WERI-Rb-1 (cell line): Measurements from ENCODE around the gene ADAMTS13.

Experiments used
- DNase-seq: peaks from one replicate; pipeline ENCODE4 v3.0.0-alpha.2; 2020
- H3K27ac ChIP-seq: fragments of 250-450 bp; sonication (Bioruptor Pico); 2 replicates; pipeline ENCODE4 v1.5.1; 2020; ENCODE audit warnings: mild to moderate bottlenecking, moderate library complexity
- H3K27me3 ChIP-seq: fragments of 250-450 bp; sonication (Bioruptor Pico); 2 replicates; pipeline ENCODE4 v1.5.1; 2021; ENCODE audit warnings: mild to moderate bottlenecking, low read depth, moderate library complexity; ENCODE audit not compliant: insufficient read depth, severe bottlenecking
- H3K36me3 ChIP-seq: fragments of 250-450 bp; sonication (Bioruptor Pico); 2 replicates; pipeline ENCODE4 v1.5.1; 2020; ENCODE audit warnings: mild to moderate bottlenecking, moderate library complexity
- H3K4me3 ChIP-seq: 2 replicates; pipeline ENCODE4 v1.5.1; 2011; ENCODE audit warnings: low read depth, mild to moderate bottlenecking, control low read depth, low read length
- H3K9me3 ChIP-seq: fragments of 250-450 bp; sonication (Bioruptor Pico); 2 replicates; pipeline ENCODE4 v1.5.1; 2021; ENCODE audit warnings: mild to moderate bottlenecking, moderate library complexity; ENCODE audit not compliant: severe bottlenecking
- CTCF ChIP-seq: IDR thresholded peaks from 2 replicates; pipeline ENCODE4 v1.5.1; 2011; ENCODE audit warnings: low read depth, mild to moderate bottlenecking, control low read depth, inconsistent platforms, low read length

ADAMTS13 gene

DNA sequence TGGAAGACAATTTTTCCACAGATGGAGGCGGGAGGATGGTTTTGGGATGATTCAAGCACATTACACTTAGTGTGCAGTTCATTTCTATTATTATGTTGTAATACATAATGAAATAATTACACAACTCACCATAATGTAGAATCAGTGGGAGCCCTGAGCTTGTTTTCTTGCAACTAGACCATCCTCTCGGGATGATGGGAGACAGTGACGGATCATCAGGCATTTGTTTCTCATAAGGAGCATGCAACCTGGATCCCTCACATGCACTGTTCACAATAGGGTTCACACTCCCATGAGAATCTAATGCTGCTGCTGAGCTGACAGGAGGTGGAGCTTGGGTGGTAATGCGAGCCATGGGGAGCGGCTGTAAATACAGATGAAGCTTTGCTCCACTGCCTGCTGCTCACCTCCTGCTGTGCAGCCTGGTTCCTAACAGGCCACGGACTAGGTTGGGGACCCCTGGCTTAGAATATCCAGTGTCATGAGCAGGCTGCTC, 44.4 kb upstream of the ADAMTS13 start:
- Histone ChIP-seq H3K27ac (no peak overlapping the region), H3K9me3 (peaks cover 10% of the 10 kb centered on the region), H3K36me3 (peaks cover 17% of the 10 kb centered on the region), H3K4me3 (no peak overlapping the region), H3K27me3 (no peaks in the 10 kb centered on the region)
- peak; percentile 62 for DNase-seq
- TF ChIP-seq CTCF, result no peak

DNA sequence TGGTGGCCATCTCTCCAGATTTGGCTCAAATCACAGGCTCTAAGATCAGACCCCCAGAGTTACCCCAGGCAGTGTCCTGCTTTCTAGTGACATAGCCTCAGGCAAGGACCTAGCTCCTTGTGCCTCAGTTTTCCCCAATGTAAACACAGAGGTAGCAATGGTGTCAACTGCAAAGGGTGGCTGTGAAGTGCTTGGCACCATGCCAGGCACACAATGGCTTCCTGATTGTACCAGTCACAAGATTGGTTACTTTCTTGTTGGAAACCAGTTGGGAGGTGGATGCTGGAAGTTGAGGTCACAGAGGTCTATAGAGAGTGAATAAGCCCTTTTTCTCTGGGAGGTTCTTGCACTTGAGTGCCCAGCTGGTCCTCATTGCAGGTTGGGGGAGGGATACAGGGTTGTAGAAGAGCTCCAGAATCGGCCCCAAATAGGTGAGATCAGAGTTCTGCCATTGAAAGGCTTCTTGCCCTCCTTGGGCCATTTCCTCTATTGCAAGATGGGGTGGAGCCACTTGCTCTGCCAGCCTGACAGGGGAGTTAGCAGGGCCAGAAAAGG, 43.7 kb upstream of the ADAMTS13 start:
- no peak for TF ChIP-seq CTCF
- DNase-seq, result no peak
- Histone ChIP-seq H3K27ac (no peak overlapping the region), H3K9me3 (peaks cover 10% of the 10 kb centered on the region), H3K36me3 (peaks cover 10% of the 10 kb centered on the region), H3K27me3 (no peaks in the 10 kb centered on the region), H3K4me3 (no peak overlapping the region)

DNA sequence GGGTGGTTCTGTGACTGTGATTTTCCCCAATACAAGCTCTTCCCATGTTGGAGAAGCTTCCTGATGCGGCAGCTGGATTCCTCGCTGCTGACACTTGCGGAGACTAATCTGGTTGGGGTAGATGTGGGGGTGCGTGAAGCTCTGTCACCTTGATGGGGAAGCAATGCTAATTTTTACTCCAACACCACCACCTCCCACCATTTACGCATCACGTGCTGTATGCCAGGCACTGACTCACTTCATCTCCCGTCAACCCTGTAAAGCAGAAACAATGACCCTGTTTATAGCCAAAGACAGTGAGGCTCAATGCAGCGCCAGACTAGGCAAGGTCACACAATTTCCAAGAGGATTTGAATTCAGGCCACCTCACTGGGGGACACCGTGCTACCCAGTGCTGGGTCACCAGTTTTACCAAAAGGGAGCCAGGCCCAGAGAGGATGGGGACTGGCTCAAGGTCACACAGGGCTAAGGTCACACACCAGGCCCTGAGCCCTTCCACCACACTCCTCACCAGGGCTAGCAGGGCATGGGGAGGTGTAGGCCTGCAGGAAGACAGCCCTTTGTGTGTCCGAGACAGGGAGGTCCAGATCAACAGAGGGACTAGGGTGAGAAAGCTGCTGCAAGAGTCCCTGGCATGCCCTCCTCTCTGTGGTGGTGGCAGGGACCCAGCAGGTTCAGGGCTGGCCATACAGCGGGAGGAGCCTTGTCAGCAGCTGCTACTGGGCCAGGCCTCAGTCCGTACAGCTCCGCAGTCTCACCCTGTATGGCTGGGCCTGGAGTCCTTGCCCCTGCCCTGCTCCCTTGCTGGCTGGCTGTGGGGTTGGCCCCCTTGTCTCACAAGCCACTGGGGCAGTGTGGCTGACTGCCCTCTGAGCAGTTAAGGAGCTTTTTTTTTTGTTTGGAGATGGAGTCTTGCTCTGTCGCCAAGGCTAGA, 42.7 kb upstream of the ADAMTS13 start:
- Histone ChIP-seq H3K27ac (no peak overlapping the region), H3K36me3 (peaks cover 5% of the 10 kb centered on the region), H3K4me3 (no peak overlapping the region), H3K9me3 (peaks cover 10% of the 10 kb centered on the region), H3K27me3 (no peaks in the 10 kb centered on the region)
- DNase-seq, result no peak
- no peak for TF ChIP-seq CTCF

GRCh38 chr9:133380734-133381133, 41.4 kb upstream of the ADAMTS13 start:
- DNase-seq, result no peak
- no peak for TF ChIP-seq CTCF
- Histone ChIP-seq H3K4me3 (no peak overlapping the region), H3K27ac (no peak overlapping the region), H3K9me3 (peaks cover 10% of the 10 kb centered on the region), H3K36me3 (peaks cover under 1% of the 10 kb centered on the region), H3K27me3 (no peaks in the 10 kb centered on the region)

DNA sequence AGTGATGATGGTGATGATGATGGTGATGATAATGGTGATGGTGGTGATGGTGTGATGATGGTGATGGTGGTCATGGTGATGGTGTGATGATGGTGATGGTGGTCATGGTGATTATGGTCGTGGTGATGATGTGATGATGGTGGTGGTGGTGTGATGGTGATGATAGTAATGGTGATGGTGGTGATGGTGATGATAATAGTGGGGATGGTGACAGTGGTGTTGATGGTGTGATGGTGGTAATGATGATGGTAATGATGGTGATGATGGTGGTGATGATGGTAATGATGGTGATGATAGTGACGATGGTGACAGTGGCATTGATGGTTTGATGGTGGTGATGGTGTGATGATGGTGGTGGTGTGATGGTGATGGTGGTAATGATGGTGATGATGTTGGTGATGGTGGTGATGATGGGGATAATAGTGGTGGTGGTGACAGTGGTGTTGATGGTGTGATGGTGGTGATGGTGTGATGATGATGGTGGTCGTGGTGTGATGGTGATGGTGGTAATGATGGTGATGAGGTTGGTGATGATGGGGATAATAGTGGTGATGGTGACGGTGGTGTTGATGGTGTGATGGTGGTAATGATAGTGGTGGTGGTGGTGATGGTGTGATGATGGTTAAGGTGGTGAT, 39.5 kb upstream of the ADAMTS13 start:
- Histone ChIP-seq H3K36me3 (no peaks in the 10 kb centered on the region), H3K4me3 (no peak overlapping the region), H3K27me3 (no peaks in the 10 kb centered on the region), H3K9me3 (peaks cover 7% of the 10 kb centered on the region), H3K27ac (no peak overlapping the region)
- no peak for TF ChIP-seq CTCF
- no peak for DNase-seq
